Measurements from ENCODE around the gene FAM193B. TPM values are rescaled to one million over a fixed set of nuclear protein-coding genes. Genes with fewer than 3 reads are reported as not detected.

FAM193B gene
- total RNA-seq, 2 donors from 2014 or later: 52.1 to 56.1 TPM

DNA sequence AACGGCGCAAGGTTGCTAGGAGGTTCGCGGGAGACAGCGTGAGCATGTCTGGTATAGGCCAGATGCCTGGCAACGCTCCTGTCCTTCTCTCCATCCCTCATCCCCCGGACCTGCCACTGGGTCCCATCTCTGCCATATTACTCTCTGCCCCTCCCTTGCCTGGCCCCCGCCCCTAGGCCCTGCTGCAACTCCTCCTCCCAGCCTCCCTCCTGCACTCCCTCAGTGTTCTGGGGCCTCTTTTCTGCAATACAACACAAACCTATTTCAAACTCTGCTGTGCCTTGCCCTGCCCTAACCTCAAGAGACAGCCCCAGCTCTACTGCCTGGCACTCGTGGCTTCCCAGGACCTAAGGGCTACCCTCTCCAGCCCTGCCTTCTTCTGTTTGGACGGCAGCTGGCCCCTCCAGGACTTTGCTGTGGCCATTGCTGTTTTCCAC lies 72.0 kb downstream of the FAM193B start:
- intact Hi-C loops (cut with DNase I, micrococcal nuclease): no loop called here
- no peak for DNase-seq
- no peak for ATAC-seq

GRCh38 chr5:177479774-177480173 lies 74.6 kb downstream of the FAM193B start:
- no peak for ATAC-seq
- DNase-seq: no peak
- intact Hi-C loops (cut with DNase I, micrococcal nuclease): no loop called here

GRCh38 chr5:177478711-177479646 lies 75.4 kb downstream of the FAM193B start:
- ATAC-seq (peak; percentile 31), DNase-seq (peak in 1 of 2 donors; percentile 82)
- intact Hi-C loops (cut with DNase I, micrococcal nuclease): no loop called here

- DNase-seq (no peak), ATAC-seq (no peak)
- intact Hi-C loops (cut with DNase I, micrococcal nuclease): no loop called here
Measured at GRCh38 chr5:177477701-177478477, 76.5 kb downstream of the FAM193B start.

GRCh38 chr5:177476531-177477233 lies 77.7 kb downstream of the FAM193B start:
- DNase-seq (peak in 1 of 2 donors; percentile 75), ATAC-seq (no peak)
- intact Hi-C loops (cut with DNase I, micrococcal nuclease): no loop called here

DNA sequence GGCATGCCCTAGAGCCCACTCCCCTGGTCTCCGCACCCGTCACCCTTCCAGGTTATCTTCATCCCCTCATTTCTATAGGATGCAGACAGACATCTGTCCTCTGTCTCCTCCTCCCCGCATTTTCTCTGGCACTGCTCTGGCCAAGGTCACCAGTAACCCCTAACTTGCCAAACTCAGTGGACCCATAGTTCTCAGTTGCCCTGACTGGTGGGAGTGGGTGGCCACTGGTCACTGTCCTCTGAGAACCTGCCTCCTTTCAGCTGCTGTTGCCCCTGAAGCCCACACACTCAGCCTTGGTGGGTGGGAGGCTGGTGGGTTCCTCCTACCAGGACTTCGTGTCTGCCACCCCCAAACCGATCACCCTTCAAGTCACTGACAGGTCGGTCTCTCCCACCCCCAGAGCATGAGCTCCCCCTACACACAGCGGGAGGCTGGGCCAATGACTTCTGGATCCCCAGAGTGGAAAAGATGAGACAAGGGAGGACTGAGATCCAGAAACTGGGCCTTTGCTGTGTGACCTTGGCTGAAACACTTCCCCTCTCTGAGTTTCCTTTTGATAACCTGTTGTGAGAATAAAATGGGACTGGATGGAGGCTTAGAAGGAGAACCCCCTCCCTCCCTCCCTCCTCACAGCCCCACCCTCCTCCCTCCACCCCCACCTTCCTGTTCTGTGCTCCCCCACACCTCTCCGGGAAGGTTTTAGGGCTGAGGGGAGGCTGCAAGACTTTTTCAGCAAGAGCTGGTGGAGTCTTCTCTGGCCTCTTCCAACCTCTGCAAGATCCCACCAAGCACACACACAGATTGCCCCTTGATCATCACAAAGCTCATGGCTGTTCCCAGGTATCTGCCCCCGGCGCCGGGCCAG lies 78.6 kb downstream of the FAM193B start:
- no peak for ATAC-seq

DNA sequence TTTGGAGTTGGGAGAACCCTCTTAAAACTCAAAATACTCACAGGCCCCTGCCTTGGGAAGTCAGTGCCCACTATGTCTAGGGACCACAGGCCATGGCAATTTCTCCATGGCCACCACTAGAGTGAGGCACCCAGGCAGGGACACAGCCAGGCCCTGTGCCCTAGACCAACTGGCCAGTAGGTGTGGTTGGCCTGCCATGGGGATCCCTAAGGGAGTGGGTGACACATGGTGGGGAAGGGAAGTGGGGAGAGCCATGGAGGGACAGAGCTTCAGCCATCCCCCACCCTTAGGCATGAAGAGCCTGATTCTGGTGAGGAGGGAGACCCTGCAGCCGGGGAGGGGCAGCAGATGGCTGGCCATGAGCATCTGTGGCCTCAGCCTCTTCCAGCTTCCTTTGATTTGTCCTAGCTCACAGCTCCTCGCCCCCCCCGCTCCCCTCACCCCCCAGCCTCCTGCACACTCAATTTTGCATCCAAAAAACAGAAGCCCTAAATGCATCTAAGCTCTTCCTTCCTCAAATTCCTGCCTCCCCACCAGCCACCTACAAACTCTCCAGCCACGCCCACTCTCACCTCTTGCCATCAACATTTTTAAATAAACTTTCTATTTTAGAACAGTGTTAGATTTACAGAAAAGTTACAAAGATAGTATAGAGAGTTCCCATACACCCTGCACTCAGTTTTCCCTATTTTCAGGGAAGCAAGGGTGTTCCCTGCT lies 79.4 kb downstream of the FAM193B start:
- ATAC-seq (no peak), DNase-seq (no peak)
- intact Hi-C loops (cut with DNase I, micrococcal nuclease): no loop called here

More for the DNA sequence above, 78.6 kb downstream of the FAM193B start:
- DNase-seq: no peak
- intact Hi-C loops (cut with DNase I, micrococcal nuclease): no loop called here

GRCh38 chr5:177474002-177474476 lies 80.3 kb downstream of the FAM193B start:
- no peak for DNase-seq
- intact Hi-C loops (cut with DNase I, micrococcal nuclease): no loop called here
- ATAC-seq: no peak

DNA sequence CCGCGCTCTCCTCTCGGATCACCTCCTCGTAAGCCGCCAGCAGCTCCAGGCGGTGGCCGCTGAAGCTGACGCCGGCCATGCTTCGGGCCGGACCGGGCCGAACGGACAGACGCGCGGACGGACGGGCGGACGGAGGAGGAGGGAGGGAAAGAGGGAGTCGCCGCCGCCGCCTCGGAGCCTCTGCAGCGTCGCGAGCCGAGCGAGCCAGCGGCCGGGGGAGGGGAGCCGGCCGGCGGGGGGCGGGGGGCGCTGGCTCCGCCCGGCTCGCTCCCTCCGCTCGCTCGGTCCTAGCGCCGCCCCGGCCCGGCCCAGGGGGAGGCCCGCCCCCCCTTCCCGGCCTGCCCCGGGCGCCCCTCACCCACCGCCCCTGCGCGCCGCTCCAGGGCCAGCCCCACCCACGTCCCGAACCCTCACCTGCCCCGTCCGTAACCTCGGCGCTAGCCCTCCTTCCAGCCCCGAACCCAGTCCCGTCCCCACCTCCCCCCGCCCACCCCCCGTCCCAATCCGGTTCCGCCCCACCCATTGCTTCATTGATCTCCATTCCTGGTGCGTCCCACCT lies 80.8 kb downstream of the FAM193B start, which contains the start of gene DBN1:
TSS of gene DBN1 (minus strand) at position 192 of the 559 bp plus-strand sequence. CDS start at position 79, 113 bp downstream.
- DNase-seq: no peak
- intact Hi-C loops (cut with DNase I, micrococcal nuclease): no loop called here
- peak; percentile 58 for ATAC-seq

GRCh38 chr5:177472460-177473442 lies 81.6 kb downstream of the FAM193B start:
- DNase-seq: peak in 1 of 2 donors; percentile 55
- intact Hi-C loops (cut with DNase I, micrococcal nuclease): no loop called here
- peak; percentile 76 for ATAC-seq

- no peak for ATAC-seq
- intact Hi-C loops (cut with DNase I, micrococcal nuclease): no loop called here
- DNase-seq: no peak
Measured at GRCh38 chr5:177471610-177472356, 82.6 kb downstream of the FAM193B start.

DNA sequence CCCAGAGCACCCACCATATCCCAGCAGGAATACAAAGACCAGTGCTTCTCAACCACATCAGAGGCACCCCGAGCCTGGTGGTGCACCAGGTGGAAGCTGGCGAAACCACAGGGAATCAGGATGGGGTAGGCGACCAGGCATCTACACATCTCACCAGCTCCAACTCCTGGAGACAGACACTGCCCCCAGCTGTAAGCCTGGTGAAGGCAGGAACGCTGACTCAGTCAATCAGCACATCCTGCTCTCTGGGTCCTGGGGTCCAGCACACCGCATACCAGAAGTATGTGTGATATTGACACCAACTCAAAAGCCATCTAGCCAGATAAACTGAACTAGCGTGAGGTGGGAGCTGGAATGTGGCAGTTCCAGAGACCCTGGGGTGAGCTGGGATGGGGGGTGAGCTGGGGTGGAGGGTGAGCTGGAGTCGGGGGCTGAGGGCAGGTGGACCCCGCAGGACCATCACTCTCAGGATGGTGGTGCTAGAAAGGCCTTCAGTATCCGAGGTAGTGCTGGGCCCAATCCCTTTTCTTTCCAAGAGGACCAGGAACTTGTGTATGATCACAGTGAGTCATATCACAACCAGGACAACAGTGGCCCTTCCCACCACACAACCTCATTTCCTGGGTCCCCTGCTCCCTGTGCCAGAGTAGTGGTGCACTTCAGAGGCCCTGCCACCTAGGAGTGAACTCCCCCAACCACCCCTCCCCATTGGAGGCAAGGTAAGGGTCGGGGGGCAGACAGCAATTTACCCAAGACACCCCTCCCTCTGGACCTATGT lies 83.4 kb downstream of the FAM193B start:
- ATAC-seq (no peak), DNase-seq (no peak)
- intact Hi-C loops (cut with DNase I, micrococcal nuclease): no loop called here

Data from left colon (tissue), 2 donors.